NT2/D1 (cell line): ENCODE results near the gene FIBCD1.

Source experiments
- SUZ12 ChIP-seq: IDR thresholded peaks from 2 replicates; pipeline ENCODE4 v1.6.1; 2011; ENCODE audit not compliant: insufficient read length, insufficient read depth; ENCODE audit errors: extremely low read depth
- YY1 ChIP-seq: IDR thresholded peaks from 2 replicates; pipeline ENCODE4 v1.6.1; 2011; ENCODE audit not compliant: insufficient read length, insufficient read depth
- ZNF274 ChIP-seq: IDR thresholded peaks from 2 replicates; pipeline ENCODE4 v1.6.1; 2011; ENCODE audit warnings: mild to moderate bottlenecking, low read depth, low read length

DNA sequence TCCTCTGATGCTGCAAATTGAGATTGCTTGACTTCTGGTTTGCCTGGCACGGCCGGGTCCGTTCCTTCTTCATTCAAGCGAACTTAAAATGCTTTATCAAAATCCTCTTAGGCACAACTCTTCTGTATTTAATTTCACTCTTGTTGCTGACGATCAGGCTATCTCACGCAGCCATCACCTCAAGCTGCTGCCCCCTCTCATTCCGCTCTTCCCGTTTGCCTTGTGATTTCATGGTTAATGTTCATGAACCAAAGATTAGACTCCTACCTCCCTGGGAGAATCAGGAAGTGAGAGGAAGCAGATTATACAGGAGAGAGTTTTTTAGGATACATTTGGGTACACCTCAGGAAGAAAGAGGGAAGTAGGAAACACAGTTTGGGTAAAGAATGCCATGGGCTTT, 65.1 kb downstream of the FIBCD1 start:
- no peak for TF ChIP-seq YY1
- no peak for TF ChIP-seq ZNF274
- no peak for TF ChIP-seq SUZ12
